ENCODE data around the gene DYNLT2.

DYNLT2 gene

GRCh38 chr6:169695131-169695530, 56.2 kb downstream of the DYNLT2 start:
- Histone ChIP-seq H3K4me2 (ENCODE audit: low read length) (no peak overlapping the region), H3F3A (ENCODE audit: control insufficient read depth, insufficient read depth) (no peaks in the 10 kb centered on the region), H4K20me1 (ENCODE audit: control insufficient read depth, insufficient read depth, low read depth, low read length) (no peaks in the 10 kb centered on the region), H3K79me2 (ENCODE audit: control insufficient read depth, low read length) (peaks cover 70% of the 10 kb centered on the region), H3K27ac (ENCODE audit: low read depth, low read length) (no peak overlapping the region), H3K4me3 (ENCODE audit: low read length) (no peak overlapping the region), H3K9me2 (replicated peaks; ENCODE audit: control insufficient read depth, low read length) (no peaks in the 10 kb centered on the region), H3K4me1 (ENCODE audit: control insufficient read depth, low read length) (peaks cover 3% of the 10 kb centered on the region), H3K27me3 (ENCODE audit: control insufficient read depth, low read length) (no peaks in the 10 kb centered on the region), H3K36me3 (ENCODE audit: control insufficient read depth, low read length) (peaks cover 48% of the 10 kb centered on the region), H3K9me3 (ENCODE audit: control insufficient read depth, insufficient read depth, low read length) (no peaks in the 10 kb centered on the region)
- no peak for TF ChIP-seq EZH2phosphoT487 (IDR thresholded peaks at IDR 0.05; ENCODE audit: borderline replicate concordance, low read length)
- TF ChIP-seq CTCF (IDR thresholded peaks at IDR 0.05; ENCODE audit: low read depth, low read length, poor library complexity, severe bottlenecking): no peak

GRCh38 chr6:169692516-169692915, 58.9 kb downstream of the DYNLT2 start:
- H3K27ac ChIP-seq (ENCODE audit: low read depth, low read length): no peak overlapping the region
- no peak overlapping the region for H3K4me2 ChIP-seq (ENCODE audit: low read length)
- no peak overlapping the region for H3K4me3 ChIP-seq (ENCODE audit: low read length)
- no peaks in the 10 kb centered on the region for H3K27me3 ChIP-seq (ENCODE audit: control insufficient read depth, low read length)
- H3K36me3 ChIP-seq (ENCODE audit: control insufficient read depth, low read length): peaks cover 46% of the 10 kb centered on the region
- peaks cover 50% of the 10 kb centered on the region for H3K79me2 ChIP-seq (ENCODE audit: control insufficient read depth, low read length)
- no peaks in the 10 kb centered on the region for H3K9me2 ChIP-seq (replicated peaks; ENCODE audit: control insufficient read depth, low read length)
- TF ChIP-seq EZH2phosphoT487 (IDR thresholded peaks at IDR 0.05; ENCODE audit: borderline replicate concordance, low read length) (no peak), CTCF (IDR thresholded peaks at IDR 0.05; ENCODE audit: low read depth, low read length, poor library complexity, severe bottlenecking) (no peak)
- H3K9me3 ChIP-seq (ENCODE audit: control insufficient read depth, insufficient read depth, low read length): no peaks in the 10 kb centered on the region
- H4K20me1 ChIP-seq (ENCODE audit: control insufficient read depth, insufficient read depth, low read depth, low read length): no peaks in the 10 kb centered on the region
- H3F3A ChIP-seq (ENCODE audit: control insufficient read depth, insufficient read depth): no peaks in the 10 kb centered on the region
- H3K4me1 ChIP-seq (ENCODE audit: control insufficient read depth, low read length): no peaks in the 10 kb centered on the region

GRCh38 chr6:169691260-169691659, 60.1 kb downstream of the DYNLT2 start:
- peaks cover 47% of the 10 kb centered on the region for H3K36me3 ChIP-seq (ENCODE audit: control insufficient read depth, low read length)
- H3K4me1 ChIP-seq (ENCODE audit: control insufficient read depth, low read length): no peaks in the 10 kb centered on the region
- no peak overlapping the region for H3K4me3 ChIP-seq (ENCODE audit: low read length)
- no peaks in the 10 kb centered on the region for H3F3A ChIP-seq (ENCODE audit: control insufficient read depth, insufficient read depth)
- H3K9me3 ChIP-seq (ENCODE audit: control insufficient read depth, insufficient read depth, low read length): peaks cover 6% of the 10 kb centered on the region
- H3K9me2 ChIP-seq (replicated peaks; ENCODE audit: control insufficient read depth, low read length): no peaks in the 10 kb centered on the region
- no peaks in the 10 kb centered on the region for H4K20me1 ChIP-seq (ENCODE audit: control insufficient read depth, insufficient read depth, low read depth, low read length)
- peaks cover 44% of the 10 kb centered on the region for H3K79me2 ChIP-seq (ENCODE audit: control insufficient read depth, low read length)
- H3K4me2 ChIP-seq (ENCODE audit: low read length): no peak overlapping the region
- H3K27me3 ChIP-seq (ENCODE audit: control insufficient read depth, low read length): no peaks in the 10 kb centered on the region
- TF ChIP-seq CTCF (IDR thresholded peaks at IDR 0.05; ENCODE audit: low read depth, low read length, poor library complexity, severe bottlenecking) (no peak), EZH2phosphoT487 (IDR thresholded peaks at IDR 0.05; ENCODE audit: borderline replicate concordance, low read length) (no peak)
- H3K27ac ChIP-seq (ENCODE audit: low read depth, low read length): no peak overlapping the region

All from DOHH2 (cell line).